CD4-positive, alpha-beta T cell treated with Interleukin-4 for 1 hour (primary cell): ENCODE measurements around the gene RRBP1.

Experiments
- DNase-seq, 2 donors: peaks; one replicate each; pipeline ENCODE4 v3.0.0-alpha.2; 2020 to 2022

RRBP1 gene

GRCh38 chr20:17631576-17632319 is 50.3 kb downstream of the RRBP1 start:
- no peak for DNase-seq

GRCh38 chr20:17630806-17631195 is 51.2 kb downstream of the RRBP1 start:
- no peak for DNase-seq

DNA sequence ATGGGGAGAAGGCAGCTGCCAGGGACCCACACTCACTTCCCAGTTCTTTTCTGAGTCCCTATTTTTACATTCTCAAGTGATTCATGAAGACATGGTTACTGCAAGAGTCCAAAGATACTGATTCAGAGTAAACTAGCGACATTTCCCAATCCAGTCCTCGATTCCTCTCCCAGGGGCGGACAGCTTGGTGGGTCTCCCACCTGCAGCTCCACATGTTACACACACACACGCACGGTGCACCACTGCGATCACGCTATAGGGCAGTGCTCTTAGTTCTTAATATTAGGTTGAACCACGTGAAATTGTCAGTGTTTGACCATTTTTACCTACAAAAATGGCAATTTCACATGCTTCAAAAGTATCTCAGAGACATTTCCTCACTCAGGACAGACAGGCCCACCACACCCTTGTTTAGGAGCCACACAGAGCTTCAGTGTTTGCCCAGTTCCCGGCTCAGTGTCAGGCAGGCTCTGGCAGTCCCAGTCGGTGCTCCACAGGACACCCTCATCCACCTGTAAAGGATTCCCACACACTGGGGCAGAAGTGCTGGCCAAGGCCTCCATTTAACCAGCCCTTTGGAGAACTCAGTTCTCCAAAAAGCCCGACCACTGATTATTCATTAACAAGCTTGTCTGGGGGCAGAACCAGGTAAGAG is 51.8 kb downstream of the RRBP1 start:
- DNase-seq = no peak

GRCh38 chr20:17629678-17630089 is 52.4 kb downstream of the RRBP1 start:
- DNase-seq = no peak

GRCh38 chr20:17629025-17629424 is 53.0 kb downstream of the RRBP1 start:
- DNase-seq = no peak

- DNase-seq = no peak
These were observed 53.8 kb downstream of the RRBP1 start for GRCh38 chr20:17628101-17628841.

DNA sequence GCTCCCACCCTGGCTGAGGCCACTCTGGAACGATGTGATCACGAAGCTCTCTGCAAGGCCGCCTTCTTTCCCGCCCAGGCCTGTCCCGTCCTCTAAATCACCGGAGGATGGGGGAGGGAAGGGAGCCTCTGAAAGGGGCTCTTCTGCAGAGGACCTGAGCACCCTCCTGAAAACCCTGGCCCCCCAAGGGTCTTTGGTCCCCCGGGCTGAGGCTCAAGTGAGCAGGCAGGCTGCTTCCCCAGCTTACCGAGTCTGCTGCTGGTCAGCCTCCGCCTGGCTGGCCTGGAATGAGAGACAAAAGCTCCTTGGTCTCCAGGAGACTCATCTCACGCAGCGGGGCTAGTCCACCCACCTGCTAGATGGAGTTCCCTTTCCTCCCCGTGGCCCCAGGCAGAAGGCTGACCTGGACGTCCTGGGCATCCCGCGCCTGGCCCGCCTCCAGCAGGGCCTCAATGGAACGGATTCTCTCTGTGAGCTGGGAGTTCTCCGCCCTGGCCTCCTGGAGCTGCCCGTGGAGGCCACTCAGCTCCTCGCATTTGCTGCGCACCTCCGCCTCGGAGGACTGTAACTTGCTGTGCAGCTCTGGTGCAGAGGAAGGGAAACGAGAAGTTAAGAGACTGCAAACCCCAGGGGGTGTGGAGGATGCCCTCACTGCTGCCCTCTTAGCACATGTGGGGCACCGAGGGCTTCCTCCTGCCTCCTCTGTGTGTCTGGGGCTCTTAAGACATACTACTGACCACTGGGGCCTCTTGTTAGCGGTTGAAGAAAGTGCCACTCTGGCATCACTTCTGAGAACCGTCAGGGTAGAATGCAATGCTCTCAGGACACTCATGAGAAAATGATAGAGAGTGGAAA is 54.7 kb downstream of the RRBP1 start:
- no peak for DNase-seq

DNA sequence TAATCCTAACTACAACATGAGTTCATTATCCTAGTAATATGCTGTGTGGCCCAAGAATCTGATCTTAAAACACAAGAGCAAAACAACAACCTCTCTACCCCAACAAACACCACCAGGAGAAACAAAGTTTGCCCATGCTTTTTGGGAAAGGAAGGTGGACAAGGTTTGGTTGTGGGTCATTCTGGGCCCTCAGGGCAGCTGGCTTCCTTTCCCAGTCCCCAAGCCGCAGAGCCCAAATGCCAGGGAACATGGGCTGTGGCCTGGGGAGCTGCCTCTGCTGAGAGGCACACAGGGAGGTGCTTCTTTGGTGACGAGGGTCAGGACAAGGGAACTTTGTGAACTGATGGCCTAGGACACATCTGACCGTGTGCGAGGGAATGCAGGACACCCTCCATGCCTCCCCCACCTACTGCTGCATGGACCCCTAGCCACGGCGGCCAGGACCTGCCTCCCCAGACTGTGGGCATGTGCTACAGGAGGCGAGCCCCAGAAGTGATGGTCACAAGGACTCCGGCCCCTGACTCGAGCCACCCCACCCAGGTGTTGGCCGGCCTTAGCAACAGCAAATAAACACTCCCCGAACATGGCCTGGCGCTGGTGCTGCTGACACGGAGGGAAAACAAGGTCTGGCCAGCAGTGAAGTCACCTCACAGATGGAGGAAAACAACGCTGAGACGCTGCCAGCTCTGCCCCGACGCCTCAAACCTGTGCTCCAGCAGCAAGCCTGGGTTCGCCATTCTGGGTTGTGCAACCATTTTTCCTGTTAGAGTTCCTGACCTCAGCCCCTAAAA is 55.6 kb downstream of the RRBP1 start:
- no peak for DNase-seq

DNA sequence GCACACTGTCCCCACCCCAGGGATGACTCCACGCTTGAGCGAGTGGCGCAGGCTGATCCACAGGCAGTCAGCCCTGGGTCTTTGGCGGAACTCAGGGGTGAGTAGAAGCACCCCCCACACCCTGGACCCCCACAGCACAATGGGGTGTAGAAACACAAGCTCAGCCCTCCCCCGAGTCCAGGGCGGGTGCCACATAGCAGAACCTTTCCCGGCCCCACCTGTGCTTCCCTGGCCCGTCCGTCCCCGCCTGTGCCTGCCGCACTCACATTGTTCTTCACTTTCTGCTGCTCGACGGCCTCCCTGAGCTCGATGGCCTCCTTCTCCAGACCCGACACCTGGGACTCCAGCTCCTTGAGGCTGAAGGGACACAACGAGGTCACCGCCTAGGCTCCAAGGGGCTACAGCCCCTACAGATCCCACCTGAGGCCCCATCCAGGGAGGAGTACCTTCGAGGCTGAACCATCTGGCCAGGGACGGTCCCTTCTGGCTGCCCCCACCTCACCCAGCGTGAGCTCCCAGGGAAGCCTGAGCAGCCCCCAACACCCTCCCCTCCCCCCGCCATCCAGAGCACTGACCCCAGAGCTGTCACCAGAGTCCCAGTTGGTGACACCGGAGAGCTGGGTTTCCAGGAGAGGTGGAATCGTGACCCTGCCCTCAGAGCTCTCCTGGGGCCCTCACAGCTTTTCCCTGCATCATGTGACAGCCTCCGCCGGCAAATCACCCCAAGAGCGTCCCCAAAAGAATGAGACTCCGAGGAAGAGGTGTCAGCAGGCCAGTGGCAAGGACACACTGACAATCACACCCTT is 56.6 kb downstream of the RRBP1 start:
- no peak for DNase-seq

DNA sequence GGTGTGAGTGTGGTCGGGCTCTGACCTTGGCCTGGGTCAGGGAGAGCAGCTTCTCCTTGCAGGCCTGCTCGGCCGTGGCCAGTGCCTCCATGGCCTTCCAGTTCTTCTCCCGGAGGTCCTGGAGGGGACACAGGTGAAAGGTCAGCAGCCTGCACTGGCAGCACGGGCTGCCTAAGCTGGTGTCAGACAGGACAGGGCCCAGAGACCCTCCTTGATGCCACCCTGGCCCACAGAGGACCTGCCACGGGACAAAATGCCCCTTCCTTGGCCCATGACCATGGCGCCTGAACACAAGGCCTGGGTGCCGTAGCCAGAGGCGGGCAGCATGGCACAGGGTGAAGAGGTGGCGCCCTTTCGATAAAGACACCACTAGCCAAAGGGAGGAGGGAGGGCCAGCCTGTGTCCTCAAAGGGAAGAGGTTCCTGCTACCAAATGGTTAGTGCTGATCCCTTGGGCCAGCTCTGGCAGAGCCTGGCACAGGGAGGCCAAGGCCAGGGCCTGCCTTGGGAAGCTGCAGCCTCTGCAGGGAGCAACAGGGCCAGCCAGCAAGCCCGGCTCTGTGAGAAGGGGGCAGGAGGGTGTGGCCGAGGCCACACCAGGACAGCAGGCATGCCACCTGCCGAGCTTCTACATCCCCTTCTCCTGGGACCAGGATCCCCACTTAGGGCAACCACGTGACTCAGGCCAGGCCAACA is 57.3 kb downstream of the RRBP1 start:
- DNase-seq = peak in 1 of 2 donors; percentile 2

GRCh38 chr20:17624070-17624469 is 58.0 kb downstream of the RRBP1 start:
- peak in 1 of 2 donors; percentile 8 for DNase-seq

DNA sequence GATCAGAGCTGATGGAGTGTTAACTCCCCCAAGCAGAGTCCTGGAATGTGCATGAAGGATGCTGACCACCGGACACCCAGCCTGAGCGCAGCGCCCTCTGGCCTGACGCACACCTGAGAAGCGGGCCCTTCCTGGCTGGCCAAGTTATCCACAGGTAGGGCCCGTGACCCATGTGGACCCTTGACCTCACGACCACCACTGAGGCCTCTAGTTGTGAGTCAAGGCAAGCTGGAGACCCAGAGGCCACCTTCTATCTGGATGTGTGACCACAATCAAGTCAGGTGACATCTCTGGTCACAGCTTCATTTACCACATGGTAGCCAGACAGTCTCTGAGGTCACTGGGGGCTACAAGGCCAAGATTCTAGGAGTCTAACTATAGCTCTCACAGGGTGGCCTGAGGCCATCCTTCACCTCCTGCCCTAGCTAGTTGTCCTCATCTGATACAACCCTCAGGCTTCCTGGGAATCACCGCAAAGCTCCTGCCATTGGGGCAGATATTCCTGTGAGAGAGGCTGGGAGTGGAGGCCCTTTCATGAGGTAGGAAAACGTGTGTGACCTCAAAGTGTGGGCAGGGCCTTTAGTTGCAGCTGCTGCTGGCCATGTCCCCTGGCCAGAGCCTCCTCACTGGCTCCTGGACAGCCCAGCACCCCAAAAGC is 59.1 kb downstream of the RRBP1 start:
- DNase-seq = peak in 1 of 2 donors; percentile 11

- DNase-seq = peak in 1 of 2 donors; percentile 9
These were observed 59.8 kb downstream of the RRBP1 start for GRCh38 chr20:17622086-17622850.

- no peak for DNase-seq
These were observed 60.6 kb downstream of the RRBP1 start for GRCh38 chr20:17621229-17621968.

GRCh38 chr20:17620371-17621228 is 61.4 kb downstream of the RRBP1 start:
- peak in 1 of 2 donors; percentile 10 for DNase-seq

DNA sequence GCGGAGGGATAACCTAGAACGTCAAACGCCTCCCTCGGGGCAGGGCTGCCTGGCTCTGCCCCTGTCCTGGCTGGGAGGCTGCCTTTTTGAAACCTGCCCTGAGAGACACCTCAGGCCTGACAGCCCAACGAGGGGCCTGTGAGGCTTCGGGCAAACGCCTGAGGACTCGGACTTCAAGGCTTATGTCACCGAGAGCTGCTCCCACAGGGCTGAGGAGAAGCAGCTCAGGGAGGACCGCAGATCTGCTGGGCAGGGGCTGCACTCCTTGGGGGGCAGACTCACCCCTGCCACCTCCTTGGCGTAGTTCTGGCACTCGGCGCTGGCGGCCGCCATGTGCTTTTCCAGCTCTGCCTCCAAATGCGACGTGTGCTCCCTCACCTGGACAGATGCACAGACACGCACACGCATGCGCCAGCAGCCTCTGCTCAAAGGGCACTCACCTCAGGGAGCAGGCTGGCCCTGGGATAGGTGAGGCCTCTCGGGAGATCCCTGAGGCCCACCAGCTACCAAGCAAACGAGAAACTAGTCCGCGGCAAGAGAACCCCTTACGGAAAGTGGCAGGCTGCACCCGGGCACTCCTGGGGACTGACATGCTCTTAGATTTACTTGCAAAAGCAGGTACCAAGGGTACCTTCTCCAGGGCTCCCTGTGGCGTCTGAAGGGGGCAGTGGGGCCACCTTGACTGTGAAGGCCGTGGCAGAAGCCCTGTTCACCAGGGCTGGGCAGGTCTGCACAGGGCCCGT is 62.5 kb downstream of the RRBP1 start:
- DNase-seq = peak in 1 of 2 donors; percentile 8

- DNase-seq = no peak
These were observed 63.4 kb downstream of the RRBP1 start for GRCh38 chr20:17618673-17619013.
